H1 (cell line): ENCODE results near the gene TBC1D10A. TPM values are rescaled to one million over a fixed set of nuclear protein-coding genes. Genes with fewer than 3 reads are reported as not detected.

Source experiments
- CREB1 ChIP-seq: IDR thresholded peaks from 2 replicates; pipeline ENCODE4 v1.6.1; 2012; ENCODE audit warnings: inconsistent platforms
- EZH2 ChIP-seq: fragments of 200-600 bp; sonication (generic); IDR thresholded peaks from 2 replicates; pipeline ENCODE4 v1.7.1; 2012; ENCODE audit warnings: low read depth, mild to moderate bottlenecking, moderate library complexity, low read length, inconsistent platforms; ENCODE audit not compliant: severe bottlenecking
- GABPA ChIP-seq: IDR thresholded peaks from 2 replicates; pipeline ENCODE4 v1.6.1; 2011; ENCODE audit warnings: mild to moderate bottlenecking, low read length, moderate library complexity, borderline replicate concordance; ENCODE audit not compliant: insufficient read depth
- NRF1 ChIP-seq: IDR thresholded peaks from 2 replicates; pipeline ENCODE4 v1.6.1; 2011; ENCODE audit warnings: mild to moderate bottlenecking, low read depth, low read length, improper control_type of control experiment
- POU5F1 ChIP-seq: IDR thresholded peaks from 2 replicates; pipeline ENCODE4 v1.6.1; 2011; ENCODE audit warnings: low read depth, mild to moderate bottlenecking, low read length, moderate library complexity
- RAD21 ChIP-seq, 2 experiments: IDR thresholded peaks in 1 of 2; conservative IDR thresholded peaks in 1 of 2; 2 replicates each; pipeline ENCODE4 v1.6.1; 2011; ENCODE audit warnings: low read depth in 2 of 2, low read length in 2 of 2, improper control_type of control experiment in 1 of 2, inconsistent platforms in 1 of 2, mild to moderate bottlenecking in 1 of 2, moderate library complexity in 1 of 2
- TCF12 ChIP-seq: IDR thresholded peaks from 2 replicates; pipeline ENCODE4 v1.6.1; 2011; ENCODE audit warnings: low read depth, mild to moderate bottlenecking, low read length
- TEAD4 ChIP-seq: IDR thresholded peaks from 2 replicates; pipeline ENCODE4 v1.6.1; 2012; ENCODE audit warnings: low read depth, low read length, inconsistent platforms, mixed read lengths
- polyA plus RNA-seq, 7 experiments: library from polyadenylated mRNA; depleted of rRNA in 3 of 7; stranded (reverse) in 5 of 7; unstranded in 2 of 7; fragments of >200 nt in 5 of 7; fragments of 200-250 nt in 2 of 7; gene quantifications; 1 replicate in 5 of 7; 2 replicates in 1 of 7; 4 replicates in 1 of 7; pipeline versions ENCODE4 v1.2.1 to v1.2.3, GENCODE V29; 2011 to 2013; ENCODE audit warnings: missing spikeins in 2 of 7, mixed read lengths in 2 of 7
- total RNA-seq: library from RNA; stranded (reverse); fragmentation: NEBNext Ultra II Directional; extraction: Animal tissue kit (Norgen Biotek cat#: 25700); gene quantifications from 2 replicates; pipeline ENCODE4 v1.2.1, GENCODE V29; 2021
- TF ChIP-seq, protein P1 (sequence below), 3 experiments: IDR thresholded peaks; 1 replicate in 2 of 3; 2 replicates in 1 of 3; pipeline versions ENCODE4 v1.5.1 to v1.6.1; 2011; ENCODE audit warnings: low read length in 3 of 3, mild to moderate bottlenecking in 3 of 3, inconsistent platforms in 2 of 3, low read depth in 1 of 3, moderate library complexity in 1 of 3; ENCODE audit not compliant: insufficient read depth in 1 of 3; ENCODE audit errors: control extremely low read depth in 1 of 3
- TF ChIP-seq, protein P2 (sequence below): IDR thresholded peaks from 2 replicates; pipeline ENCODE4 v1.6.1; 2011; ENCODE audit warnings: low read length, improper control_type of control experiment

TBC1D10A gene
- total and polyA plus RNA-seq, 2 of the 8 experiments (the other 6 are each of a cell fraction or from before 2014, with no cell fraction given) = 5.4 to 7.0 TPM

GRCh38 chr22:30286813-30287647 lies 39.7 kb downstream of the TBC1D10A start (continued):
- TF ChIP-seq NRF1 = no peak
- no peak for TF ChIP-seq POU5F1
- TF ChIP-seq RAD21 (IDR thresholded peaks at IDR 0.05 in 1 of 2, conservative IDR thresholded peaks at IDR 0.05 in 1 of 2; ENCODE audit: low read depth in 2 of 2, low read length in 2 of 2) = peak; percentile 83 to 88
- no peak for TF ChIP-seq TCF12
- TF ChIP-seq, protein P1, sequence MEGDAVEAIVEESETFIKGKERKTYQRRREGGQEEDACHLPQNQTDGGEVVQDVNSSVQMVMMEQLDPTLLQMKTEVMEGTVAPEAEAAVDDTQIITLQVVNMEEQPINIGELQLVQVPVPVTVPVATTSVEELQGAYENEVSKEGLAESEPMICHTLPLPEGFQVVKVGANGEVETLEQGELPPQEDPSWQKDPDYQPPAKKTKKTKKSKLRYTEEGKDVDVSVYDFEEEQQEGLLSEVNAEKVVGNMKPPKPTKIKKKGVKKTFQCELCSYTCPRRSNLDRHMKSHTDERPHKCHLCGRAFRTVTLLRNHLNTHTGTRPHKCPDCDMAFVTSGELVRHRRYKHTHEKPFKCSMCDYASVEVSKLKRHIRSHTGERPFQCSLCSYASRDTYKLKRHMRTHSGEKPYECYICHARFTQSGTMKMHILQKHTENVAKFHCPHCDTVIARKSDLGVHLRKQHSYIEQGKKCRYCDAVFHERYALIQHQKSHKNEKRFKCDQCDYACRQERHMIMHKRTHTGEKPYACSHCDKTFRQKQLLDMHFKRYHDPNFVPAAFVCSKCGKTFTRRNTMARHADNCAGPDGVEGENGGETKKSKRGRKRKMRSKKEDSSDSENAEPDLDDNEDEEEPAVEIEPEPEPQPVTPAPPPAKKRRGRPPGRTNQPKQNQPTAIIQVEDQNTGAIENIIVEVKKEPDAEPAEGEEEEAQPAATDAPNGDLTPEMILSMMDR (IDR thresholded peaks at IDR 0.05; ENCODE audit: control extremely low read depth in 1 of 3, insufficient read depth in 1 of 3, low read depth in 1 of 3, low read length in 3 of 3) = peak; percentile 90 to 98 (median 93)
- TF ChIP-seq, protein P2, sequence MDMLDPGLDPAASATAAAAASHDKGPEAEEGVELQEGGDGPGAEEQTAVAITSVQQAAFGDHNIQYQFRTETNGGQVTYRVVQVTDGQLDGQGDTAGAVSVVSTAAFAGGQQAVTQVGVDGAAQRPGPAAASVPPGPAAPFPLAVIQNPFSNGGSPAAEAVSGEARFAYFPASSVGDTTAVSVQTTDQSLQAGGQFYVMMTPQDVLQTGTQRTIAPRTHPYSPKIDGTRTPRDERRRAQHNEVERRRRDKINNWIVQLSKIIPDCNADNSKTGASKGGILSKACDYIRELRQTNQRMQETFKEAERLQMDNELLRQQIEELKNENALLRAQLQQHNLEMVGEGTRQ = no peak
- no peak for TF ChIP-seq EZH2
- no peak for TF ChIP-seq TEAD4
- no peak for TF ChIP-seq GABPA
- peak; percentile 30; the same call in 1 of the 2 replicates for TF ChIP-seq CREB1
